HG03060 (cell line): Measurements from ENCODE around the gene ISLR2.

Source experiments
- ATAC-seq: cut with Tn5 transposase; IDR thresholded peaks from one replicate; pipeline ENCODE4 v1.9.1; 2021; ENCODE audit warnings: low read depth, moderate number of reproducible peaks; ENCODE audit not compliant: unreplicated experiment

Gene ISLR2

GRCh38 chr15:74174958-74175253, 44.5 kb downstream of the ISLR2 start:
- no peak for ATAC-seq

- no peak for ATAC-seq
Observed at GRCh38 chr15:74175271-74176191, 45.1 kb downstream of the ISLR2 start.

GRCh38 chr15:74176262-74177214, 46.2 kb downstream of the ISLR2 start:
- ATAC-seq = no peak

GRCh38 chr15:74178326-74179100, 48.1 kb downstream of the ISLR2 start:
- no peak for ATAC-seq

- no peak for ATAC-seq
Observed at GRCh38 chr15:74179101-74179841, 48.9 kb downstream of the ISLR2 start.

GRCh38 chr15:74179983-74180880, 49.8 kb downstream of the ISLR2 start:
- ATAC-seq = no peak

- ATAC-seq = no peak
Observed at GRCh38 chr15:74180881-74181602, 50.7 kb downstream of the ISLR2 start.

GRCh38 chr15:74182131-74182530, 51.7 kb downstream of the ISLR2 start:
- no peak for ATAC-seq

- ATAC-seq = no peak
Observed at GRCh38 chr15:74184582-74185091, 54.3 kb downstream of the ISLR2 start.

- no peak for ATAC-seq
Observed at GRCh38 chr15:74185710-74186348, 55.4 kb downstream of the ISLR2 start.
